GM12878 (cell line): ENCODE data around the gene TRIM72. TPM values are rescaled to one million over a fixed set of nuclear protein-coding genes. Genes with fewer than 3 reads are reported as not detected.

Source experiments
- ATAC-seq: fragments of 200-7000 bp; cut with Tn5 transposase; 3 replicates; pipeline ENCODE4 v1.9.1; 2020; ENCODE audit warnings: mild to moderate bottlenecking, moderate library complexity
- BruUV-seq: library from RNA; stranded (reverse); fragments of 400-500 nt; replicated peaks from 2 replicates; lab custom pipeline; 2021; lab: Mats Ljungman, UMichigan
- CTCF ChIA-PET: fragments of 300-600 bp; sonication (Branson Sonifier 250); formaldehyde crosslinking; extraction: SDS; loops from one replicate; lab custom pipeline; 2021; ENCODE audit warnings: inconsistent platforms; lab: Yijun Ruan, JAX
- POLR2A ChIA-PET: fragments of 350-600 bp; formaldehyde crosslinking; extraction: SDS; loops from one replicate; lab custom pipeline; 2021; ENCODE audit warnings: inconsistent platforms; lab: Charles Lee
- RAD21 ChIA-PET: fragments of 300-600 bp; sonication (Branson Sonifier 250); formaldehyde crosslinking; loops from one replicate; lab custom pipeline; 2023; ENCODE audit warnings: antibody characterized with exemption; ENCODE audit not compliant: unreplicated experiment; lab: Charles Lee
- SMC1A ChIA-PET: fragments of 300-600 bp; sonication (Branson Sonifier 250); formaldehyde crosslinking; loops from one replicate; lab custom pipeline; 2023; ENCODE audit not compliant: unreplicated experiment, uncharacterized antibody; lab: Charles Lee
- DNase-seq: peaks from one replicate; pipeline ENCODE4 v3.0.0-alpha.2; 2011; ENCODE audit warnings: low read depth, low spot score
- FAIRE-seq: peaks from 3 replicates; lab custom pipeline; 2011; peaks lifted over from hg19 to GRCh38; lab: Jason Lieb, UNC
- H2AFZ ChIP-seq: 2 replicates; pipeline ENCODE4 v1.6.0; 2011; ENCODE audit warnings: low read depth, low read length, control low read depth; ENCODE audit not compliant: control insufficient read depth
- H3K27ac ChIP-seq: 2 replicates; pipeline ENCODE4 v1.5.1; 2011; ENCODE audit warnings: control low read depth; ENCODE audit not compliant: control insufficient read depth, insufficient read depth
- H3K27me3 ChIP-seq, 2 experiments: replicated peaks in 1 of 2; 2 replicates each; pipeline versions ENCODE4 v1.6.0 to v1.6.1; 2011; ENCODE audit warnings: low read length in 1 of 2; ENCODE audit not compliant: control insufficient read depth in 2 of 2, insufficient read depth in 2 of 2
- H3K36me3 ChIP-seq, 2 experiments: 2 replicates each; pipeline ENCODE4 v1.5.1; 2011; ENCODE audit warnings: low read length in 1 of 2; ENCODE audit not compliant: control insufficient read depth in 2 of 2, insufficient read depth in 2 of 2
- H3K4me1 ChIP-seq: 2 replicates; pipeline ENCODE4 v1.6.1; 2011; ENCODE audit warnings: mild to moderate bottlenecking, low read length, moderate library complexity, mixed read lengths; ENCODE audit not compliant: control insufficient read depth, insufficient read depth
- H3K4me2 ChIP-seq: 2 replicates; pipeline ENCODE4 v1.6.0; 2011; ENCODE audit warnings: control low read depth; ENCODE audit not compliant: control insufficient read depth, insufficient read depth
- H3K4me3 ChIP-seq: fragments of 200-600 bp; sonication (generic); 2 replicates; pipeline ENCODE4 v1.5.1; 2016
- H3K79me2 ChIP-seq: 2 replicates; pipeline ENCODE4 v1.6.0; 2011; ENCODE audit warnings: low read length; ENCODE audit not compliant: control insufficient read depth, insufficient read depth
- H3K9ac ChIP-seq: 2 replicates; pipeline ENCODE4 v1.8.0; 2011; ENCODE audit warnings: low read length, control low read depth, mixed read lengths; ENCODE audit not compliant: control insufficient read depth, insufficient read depth
- H3K9me3 ChIP-seq: replicated peaks from 3 replicates; pipeline ENCODE4 v1.5.1; 2011; ENCODE audit warnings: mild to moderate bottlenecking, low read length; ENCODE audit not compliant: control insufficient read depth, insufficient read depth
- H4K20me1 ChIP-seq: 2 replicates; pipeline ENCODE4 v1.6.0; 2011; ENCODE audit not compliant: control insufficient read depth, insufficient read depth
- BMI1 ChIP-seq: fragments of 450-650 bp; IDR thresholded peaks from 2 replicates; pipeline ENCODE4 v1.6.1; 2016; ENCODE audit warnings: mild to moderate bottlenecking, moderate library complexity, borderline replicate concordance
- CEBPB ChIP-seq, 2 experiments: fragments of 150-350 bp in 1 of 2; IDR thresholded peaks; 2 replicates each; pipeline ENCODE4 v1.6.1; 2012 to 2014; ENCODE audit warnings: low read depth in 2 of 2, low read length in 2 of 2, borderline replicate concordance in 1 of 2, inconsistent platforms in 1 of 2
- CEBPZ ChIP-seq: fragments of 150-350 bp; IDR thresholded peaks from 2 replicates; pipeline ENCODE4 v1.6.1; 2016; ENCODE audit warnings: low read depth, low read length
- ELK1 ChIP-seq: IDR thresholded peaks from 2 replicates; pipeline ENCODE4 v1.6.1; 2012; ENCODE audit warnings: low read depth, low read length, improper control_type of control experiment
- ETV6 ChIP-seq, 2 experiments: fragments of 450-650 bp in 1 of 2; IDR thresholded peaks in 1 of 2; conservative IDR thresholded peaks in 1 of 2; 2 replicates each; pipeline ENCODE4 v1.6.1; 2014; ENCODE audit warnings: antibody characterized with exemption in 1 of 2, borderline replicate concordance in 1 of 2, low read depth in 1 of 2, mild to moderate bottlenecking in 1 of 2, moderate library complexity in 1 of 2
- EZH2 ChIP-seq: IDR thresholded peaks from 2 replicates; pipeline ENCODE4 v1.6.1; 2012; ENCODE audit warnings: low read depth, mild to moderate bottlenecking, control low read depth, inconsistent platforms, low read length, borderline replicate concordance; ENCODE audit not compliant: control insufficient read depth
- HDAC2 ChIP-seq: fragments of 200-600 bp; sonication (generic); IDR thresholded peaks from 2 replicates; pipeline ENCODE4 v1.6.1; 2017
- MLLT1 ChIP-seq: fragments of 450-650 bp; IDR thresholded peaks from 2 replicates; pipeline ENCODE4 v1.6.1; 2016; ENCODE audit warnings: mild to moderate bottlenecking
- NKRF ChIP-seq: fragments of 450-650 bp; conservative IDR thresholded peaks from 2 replicates; pipeline ENCODE4 v1.6.1; 2017; ENCODE audit warnings: mild to moderate bottlenecking, moderate library complexity
- RBBP5 ChIP-seq: fragments of 200-600 bp; sonication (generic); conservative IDR thresholded peaks from 2 replicates; pipeline ENCODE4 v1.6.1; 2016
- SMC3 ChIP-seq: IDR thresholded peaks from 2 replicates; pipeline ENCODE4 v1.6.1; 2011; ENCODE audit warnings: low read length, improper control_type of control experiment, borderline replicate concordance
- ZNF217 ChIP-seq: fragments of 450-650 bp; IDR thresholded peaks from 2 replicates; pipeline ENCODE4 v1.6.1; 2017; ENCODE audit warnings: antibody characterized with exemption, mild to moderate bottlenecking
- WGBS: methylation state at CpG from one replicate; pipeline ENCODE4 v1.1.6; 2016; ENCODE audit warnings: low lambda C conversion rate; ENCODE audit not compliant: insufficient replicate concordance, insufficient coverage; ENCODE audit errors: missing lambda C conversion rate; 5-methylcytosine and 5-hydroxymethylcytosine counted together
- in situ Hi-C: fragments of 300-500 bp; cut with MboI; formaldehyde crosslinking; loops from 9 replicates; pipeline ENCODE4 v1.14.3; 2018; ENCODE audit warnings: mixed read lengths
- intact Hi-C: fragments of 100-400 bp; cut with micrococcal nuclease; formaldehyde crosslinking; loops from one replicate; pipeline ENCODE4 v1.14.2; 2022; ENCODE audit not compliant: unreplicated experiment
- polyA plus RNA-seq, 11 experiments: library from polyadenylated mRNA; depleted of rRNA in 4 of 11; unstranded in 6 of 11; stranded (reverse) in 5 of 11; fragments of >200 nt; fragmentation: Nextera tagmentation in 4 of 11; fragmentation: Illumina TruSeq in 1 of 11; extraction: Ambion mirVana in 4 of 11; extraction: Trizol in 1 of 11; gene quantifications; 1 replicate in 1 of 11; 2 replicates in 10 of 11; pipeline versions ENCODE4 v1.2.1 to v1.2.3, GENCODE V29; 2011 to 2016; ENCODE audit warnings: inconsistent platforms in 2 of 11, missing spikeins in 2 of 11, low read depth in 1 of 11
- total RNA-seq, 4 experiments: library from RNA; depleted of rRNA in 3 of 4; stranded (reverse); fragments of >200 nt in 3 of 4; fragmentation: Illumina TruSeq in 1 of 4; extraction: Trizol in 1 of 4; gene quantifications; 2 replicates each; pipeline versions ENCODE4 v1.2.1 to v1.2.3, GENCODE V29; 2013 to 2021

TRIM72 gene
- total and polyA plus RNA-seq, 10 of the 15 experiments (the other 5 are each of a cell fraction or from before 2014, with no cell fraction given) = 0.03 to 1.2 (median 0.23) TPM; not detected in 1

GRCh38 chr16:31250782-31251384, 37.0 kb downstream of the TRIM72 start:
- no peak for ATAC-seq
- intact Hi-C loops = no loop called here
- TF ChIP-seq EZH2 (no peak), MLLT1 (no peak), HDAC2 (no peak), ETV6 (conservative IDR thresholded peaks at IDR 0.05 in 1 of 2, IDR thresholded peaks at IDR 0.05 in 1 of 2; ENCODE audit: borderline replicate concordance in 1 of 2, low read depth in 1 of 2) (no peak), RBBP5 (no peak), BMI1 (no peak), SMC3 (no peak), CEBPZ (no peak), NKRF (no peak), ZNF217 (no peak), CEBPB (IDR thresholded peaks at IDR 0.05; ENCODE audit: borderline replicate concordance in 1 of 2, low read depth in 2 of 2, low read length in 2 of 2) (no peak), ELK1 (no peak)

More at GRCh38 chr16:31250782-31251384, 37.0 kb downstream of the TRIM72 start:
- Histone ChIP-seq H3K9me3 (no peaks in the 10 kb centered on the region), H3K9ac (no peak overlapping the region), H3K4me3 (no peak overlapping the region), H3K36me3 (no peaks in the 10 kb centered on the region), H4K20me1 (no peaks in the 10 kb centered on the region), H3K4me1 (peaks cover 4% of the 10 kb centered on the region; the same call in 1 of the 2 replicates), H3K79me2 (no peaks in the 10 kb centered on the region), H3K4me2 (no peak overlapping the region), H2AFZ (no peak overlapping the region), H3K27me3 (no peaks in the 10 kb centered on the region), H3K27ac (no peak overlapping the region)
- ChIA-PET CTCF (no interaction called here), RAD21 (no interaction called here), SMC1A (no interaction called here), POLR2A (no interaction called here)
- DNase-seq (no peak), FAIRE-seq (no peak)
- BruUV-seq = no TSS peak
- in situ Hi-C loops = no loop called here
- 75% methylated on average over 7 of the region's 7 CpGs for WGBS
